GM23248 (cell line): ENCODE data around the gene PEX11A. TPM values are rescaled to one million over a fixed set of nuclear protein-coding genes. Genes with fewer than 3 reads are reported as not detected.

Experiments
- DNase-seq: peaks from one replicate; pipeline ENCODE4 v3.0.0-alpha.2; 2015
- H2AFZ ChIP-seq: fragments of 200-600 bp; sonication (generic); 2 replicates; pipeline ENCODE4 v1.6.1; 2016; ENCODE audit warnings: antibody characterized with exemption
- H3F3A ChIP-seq: fragments of 200-600 bp; sonication (generic); 2 replicates; pipeline ENCODE4 v1.6.1; 2016; ENCODE audit warnings: mild to moderate bottlenecking, antibody characterized with exemption, mixed run types; ENCODE audit not compliant: insufficient read depth
- H3K27ac ChIP-seq: fragments of 200-600 bp; sonication (generic); 2 replicates; pipeline ENCODE4 v1.5.1; 2016; ENCODE audit warnings: mild to moderate bottlenecking
- H3K27me3 ChIP-seq: fragments of 200-600 bp; sonication (generic); replicated peaks from 2 replicates; pipeline ENCODE4 v1.6.1; 2016; ENCODE audit warnings: mild to moderate bottlenecking; ENCODE audit not compliant: insufficient read depth
- H3K36me3 ChIP-seq: fragments of 200-600 bp; sonication (generic); 2 replicates; pipeline ENCODE4 v1.6.1; 2016; ENCODE audit warnings: low read depth, mild to moderate bottlenecking
- H3K4me1 ChIP-seq: fragments of 200-600 bp; sonication (generic); 2 replicates; pipeline ENCODE4 v1.6.1; 2016; ENCODE audit warnings: mild to moderate bottlenecking; ENCODE audit not compliant: insufficient read depth
- H3K4me2 ChIP-seq: fragments of 200-600 bp; sonication (generic); one replicate; pipeline ENCODE4 v1.6.1; 2016; ENCODE audit warnings: mild to moderate bottlenecking; ENCODE audit not compliant: unreplicated experiment
- H3K4me3 ChIP-seq: fragments of 200-600 bp; sonication (generic); 2 replicates; pipeline ENCODE4 v1.5.1; 2016; ENCODE audit warnings: mild to moderate bottlenecking
- H3K79me2 ChIP-seq: fragments of 200-600 bp; sonication (generic); 2 replicates; pipeline ENCODE4 v1.6.1; 2016; ENCODE audit warnings: mild to moderate bottlenecking; ENCODE audit not compliant: insufficient read depth
- H3K9ac ChIP-seq: fragments of 200-600 bp; sonication (generic); 2 replicates; pipeline ENCODE4 v1.6.1; 2016; ENCODE audit warnings: mild to moderate bottlenecking
- H3K9me2 ChIP-seq: fragments of 200-600 bp; sonication (generic); 2 replicates; pipeline ENCODE4 v1.6.1; 2016; ENCODE audit warnings: mixed run types, mild to moderate bottlenecking, moderate library complexity; ENCODE audit not compliant: insufficient read depth
- H3K9me3 ChIP-seq: fragments of 200-600 bp; sonication (generic); one replicate; pipeline ENCODE4 v1.6.1; 2017; ENCODE audit warnings: low read depth
- H4K20me1 ChIP-seq: fragments of 200-600 bp; sonication (generic); 2 replicates; pipeline ENCODE4 v1.6.0; 2016; ENCODE audit not compliant: insufficient read depth
- EZH2 ChIP-seq: fragments of 200-600 bp; sonication (generic); IDR thresholded peaks from 2 replicates; pipeline ENCODE4 v1.6.1; 2018; ENCODE audit warnings: antibody characterized with exemption, mild to moderate bottlenecking; ENCODE audit not compliant: insufficient read depth, poor library complexity, severe bottlenecking
- EZH2phosphoT487 ChIP-seq: fragments of 200-600 bp; sonication (generic); IDR thresholded peaks from 2 replicates; pipeline ENCODE4 v1.6.1; 2018; ENCODE audit warnings: antibody characterized with exemption, moderate library complexity, mild to moderate bottlenecking, low read depth; ENCODE audit not compliant: insufficient read depth
- WGBS, 2 experiments: methylation state at CpG; one replicate each; pipeline ENCODE4 v1.1.6; 2015 to 2017; ENCODE audit warnings: low lambda C conversion rate in 2 of 2, low coverage in 1 of 2; ENCODE audit errors: missing lambda C conversion rate in 2 of 2; 5-methylcytosine and 5-hydroxymethylcytosine counted together
- in situ Hi-C: fragments of 300-500 bp; cut with MboI; formaldehyde crosslinking; loops from 2 replicates; pipeline ENCODE4 v1.15.0; 2020
- polyA plus RNA-seq: library from polyadenylated mRNA; unstranded; fragments of >200 nt; fragmentation: Nextera tagmentation; extraction: Ambion mirVana; gene quantifications from 2 replicates; pipeline ENCODE4 v1.2.1, GENCODE V29; 2016
- total RNA-seq: library from RNA; depleted of rRNA; stranded (reverse); fragments of >200 nt; shearing (Covaris generic); gene quantifications from 2 replicates; pipeline ENCODE4 v1.2.3, GENCODE V29; 2014

PEX11A gene
- total and polyA plus RNA-seq, 2 experiments from 2014 or later, result 5.3 to 5.4 TPM

GRCh38 chr15:89714775-89715174, 24.2 kb upstream of the PEX11A start:
- H3K27me3 ChIP-seq, result no peaks in the 10 kb centered on the region
- no peaks in the 10 kb centered on the region for H3K36me3 ChIP-seq
- H3K9me2 ChIP-seq, result no peaks in the 10 kb centered on the region
- H3K79me2 ChIP-seq, result no peaks in the 10 kb centered on the region
- TF ChIP-seq EZH2, result no peak
- TF ChIP-seq EZH2phosphoT487, result no peak
- no peaks in the 10 kb centered on the region for H3F3A ChIP-seq
- in situ Hi-C loops, result no loop called here
- no peak overlapping the region for H2AFZ ChIP-seq
- H4K20me1 ChIP-seq, result no peaks in the 10 kb centered on the region
- no peaks in the 10 kb centered on the region for H3K9me3 ChIP-seq
- no peak overlapping the region for H3K27ac ChIP-seq
- H3K4me2 ChIP-seq, result no peak overlapping the region
- no peak overlapping the region for H3K9ac ChIP-seq
- H3K4me1 ChIP-seq, result no peaks in the 10 kb centered on the region
- H3K4me3 ChIP-seq, result no peak overlapping the region
- DNase-seq, result peak; percentile 5
- 67 to 73% methylated on average over 2 of the region's 2 CpGs for WGBS, 2 experiments

DNA sequence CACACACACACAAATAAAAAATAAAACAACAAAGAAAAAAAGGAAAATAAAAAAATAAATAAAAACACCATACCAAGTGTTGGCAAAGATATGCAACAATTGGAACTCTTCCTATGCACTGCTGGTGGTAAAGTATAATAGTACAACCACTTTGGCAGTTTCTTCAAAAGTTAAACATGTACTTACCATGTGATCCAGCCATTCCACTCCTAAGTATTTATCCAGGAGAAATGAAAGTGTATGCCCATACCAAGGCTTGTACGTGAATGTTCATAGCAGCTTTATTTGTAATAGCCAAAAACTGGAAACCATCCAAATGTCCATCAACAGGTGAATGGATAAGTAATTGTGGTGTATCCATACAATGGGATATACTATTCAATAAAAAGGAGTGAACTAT, 17.0 kb upstream of the PEX11A start:
- no peaks in the 10 kb centered on the region for H3K36me3 ChIP-seq
- no peaks in the 10 kb centered on the region for H4K20me1 ChIP-seq
- no peaks in the 10 kb centered on the region for H3K9me2 ChIP-seq
- DNase-seq, result no peak
- H3K27ac ChIP-seq, result no peak overlapping the region
- H2AFZ ChIP-seq, result no peak overlapping the region
- H3K4me1 ChIP-seq, result no peaks in the 10 kb centered on the region
- no peak overlapping the region for H3K4me3 ChIP-seq
- H3F3A ChIP-seq, result no peaks in the 10 kb centered on the region
- no peak overlapping the region for H3K9ac ChIP-seq
- no peaks in the 10 kb centered on the region for H3K79me2 ChIP-seq
- in situ Hi-C loops, result no loop called here
- no peaks in the 10 kb centered on the region for H3K27me3 ChIP-seq
- no peaks in the 10 kb centered on the region for H3K9me3 ChIP-seq
- WGBS, 2 experiments, result 73 to 96% methylated on average over 1 of the region's 1 CpG
- TF ChIP-seq EZH2 (no peak), EZH2phosphoT487 (no peak)
- no peak overlapping the region for H3K4me2 ChIP-seq

DNA sequence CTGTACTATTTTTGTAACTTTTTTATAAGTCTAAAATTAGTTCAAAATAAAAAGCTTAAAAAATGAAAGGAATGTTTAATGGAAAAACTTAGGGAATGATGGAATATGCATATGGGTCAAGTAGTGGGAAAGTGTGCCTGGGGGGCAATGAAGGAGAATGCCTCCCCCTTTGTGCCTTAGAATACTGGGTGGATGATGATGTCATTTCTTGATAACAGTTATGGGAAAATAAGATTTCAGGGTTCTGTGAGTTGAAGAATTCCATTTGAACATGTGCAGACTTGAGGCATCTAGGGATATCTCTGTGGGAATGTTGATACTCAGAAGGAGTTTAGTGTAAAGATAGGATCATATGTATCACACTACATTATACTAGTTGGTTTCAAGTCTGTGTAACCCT, 13.9 kb upstream of the PEX11A start:
- H3K9ac ChIP-seq, result no peak overlapping the region
- no peak overlapping the region for H3K4me3 ChIP-seq
- no peak overlapping the region for H2AFZ ChIP-seq
- no peaks in the 10 kb centered on the region for H3K79me2 ChIP-seq
- no peaks in the 10 kb centered on the region for H3K9me2 ChIP-seq
- no peaks in the 10 kb centered on the region for H3F3A ChIP-seq
- DNase-seq, result no peak
- no peak overlapping the region for H3K27ac ChIP-seq
- no peaks in the 10 kb centered on the region for H3K9me3 ChIP-seq
- no peaks in the 10 kb centered on the region for H3K4me1 ChIP-seq
- no peaks in the 10 kb centered on the region for H4K20me1 ChIP-seq
- TF ChIP-seq EZH2, result no peak
- TF ChIP-seq EZH2phosphoT487, result no peak
- H3K36me3 ChIP-seq, result no peaks in the 10 kb centered on the region
- no peak overlapping the region for H3K4me2 ChIP-seq
- no peaks in the 10 kb centered on the region for H3K27me3 ChIP-seq
- in situ Hi-C loops, result no loop called here

DNA sequence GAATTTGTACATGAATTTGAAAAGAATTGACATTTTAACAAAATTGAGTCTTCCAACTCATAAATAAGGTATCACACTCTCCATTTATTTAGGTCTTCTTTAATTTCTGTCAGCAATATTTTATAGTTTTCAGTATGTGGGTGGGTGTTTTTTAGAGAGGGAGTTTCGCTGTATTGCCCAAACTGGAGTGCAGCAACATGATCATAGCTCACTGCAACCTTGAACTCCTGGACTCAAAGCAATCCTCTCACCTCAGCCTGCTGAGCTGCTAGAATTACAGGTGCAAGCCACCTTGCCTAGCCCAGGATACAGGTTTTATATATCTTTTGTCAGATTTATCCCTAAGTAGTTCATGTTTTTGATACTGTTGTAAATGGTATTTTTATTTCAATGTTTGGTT, 4.6 kb upstream of the PEX11A start:
- in situ Hi-C loops, result no loop called here
- Histone ChIP-seq H2AFZ (no peak overlapping the region), H3K79me2 (no peaks in the 10 kb centered on the region)

DNA sequence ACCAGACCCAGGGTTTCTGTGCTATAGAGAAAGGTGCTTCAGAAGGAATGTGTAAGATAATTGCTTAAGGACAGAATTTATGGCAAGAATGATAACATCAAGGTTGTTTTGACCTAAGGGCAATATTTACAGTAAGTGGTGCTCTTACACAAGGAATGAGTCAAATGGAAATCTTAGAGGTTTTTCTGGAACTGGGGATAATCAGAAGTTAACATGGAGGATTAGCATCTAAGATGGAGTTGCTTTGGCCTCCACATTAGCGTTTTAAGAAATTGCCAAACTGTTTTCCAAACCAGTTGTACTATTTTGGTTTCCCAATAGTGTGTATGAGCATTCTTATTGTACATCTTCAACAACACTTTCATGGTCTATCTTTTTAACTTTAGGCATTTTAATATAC, 3.1 kb upstream of the PEX11A start:
- H3K9me3 ChIP-seq, result no peaks in the 10 kb centered on the region
- DNase-seq, result no peak
- no peak overlapping the region for H3K9ac ChIP-seq
- H3K27ac ChIP-seq, result no peak overlapping the region
- no peak overlapping the region for H3K4me2 ChIP-seq
- H3K27me3 ChIP-seq, result no peaks in the 10 kb centered on the region
- no peaks in the 10 kb centered on the region for H3K79me2 ChIP-seq
- no peak overlapping the region for H2AFZ ChIP-seq
- no peak overlapping the region for H3K4me3 ChIP-seq
- H3F3A ChIP-seq, result peaks cover 6% of the 10 kb centered on the region; the same call in 1 of the 2 replicates
- no peak for TF ChIP-seq EZH2
- no peak for TF ChIP-seq EZH2phosphoT487
- H3K4me1 ChIP-seq, result peaks cover 6% of the 10 kb centered on the region; the same call in 1 of the 2 replicates
- no peaks in the 10 kb centered on the region for H3K9me2 ChIP-seq
- 33 to 47% methylated on average over 1 of the region's 1 CpG for WGBS, 2 experiments
- in situ Hi-C loops, result no loop called here
- no peaks in the 10 kb centered on the region for H4K20me1 ChIP-seq
- H3K36me3 ChIP-seq, result no peaks in the 10 kb centered on the region

More for the DNA sequence above, 4.6 kb upstream of the PEX11A start:
- H3K9ac ChIP-seq, result no peak overlapping the region
- TF ChIP-seq EZH2phosphoT487, result no peak
- no peak overlapping the region for H3K4me3 ChIP-seq
- no peaks in the 10 kb centered on the region for H3K9me2 ChIP-seq
- WGBS, 2 experiments, result 65 to 70% methylated on average over 1 of the region's 1 CpG
- no peaks in the 10 kb centered on the region for H3K4me1 ChIP-seq
- no peaks in the 10 kb centered on the region for H4K20me1 ChIP-seq
- H3K36me3 ChIP-seq, result no peaks in the 10 kb centered on the region
- DNase-seq, result no peak
- H3K27me3 ChIP-seq, result 0 out of 2 replicates have a peak, but pooled peaks cover 4% of the 10 kb centered on the region
- no peak overlapping the region for H3K4me2 ChIP-seq
- peaks cover 6% of the 10 kb centered on the region; the same call in 1 of the 2 replicates for H3F3A ChIP-seq
- no peak overlapping the region for H3K27ac ChIP-seq
- no peaks in the 10 kb centered on the region for H3K9me3 ChIP-seq
